Measurements from ENCODE around the gene CMTM8.

Gene CMTM8

DNA sequence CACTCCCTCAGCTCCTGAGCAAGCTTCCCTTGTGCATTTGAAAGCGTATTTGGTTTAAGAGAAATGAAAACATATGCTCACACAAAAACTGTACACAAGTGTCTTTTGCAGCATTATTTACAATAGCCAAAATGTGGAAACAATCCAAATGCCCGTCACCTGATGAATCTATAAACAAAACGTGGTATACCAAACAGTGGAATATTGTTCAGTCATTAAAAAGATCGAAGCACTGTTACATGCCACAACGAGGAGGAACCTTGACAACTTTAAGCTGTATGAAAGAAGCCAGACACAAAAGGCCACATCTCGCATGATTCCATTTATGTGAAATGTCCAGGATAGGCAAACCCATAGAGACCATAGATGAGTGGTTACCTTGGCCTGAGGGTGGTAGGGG, 81.6 kb downstream of the CMTM8 start:
- in situ Hi-C loops (cut with HindIII; ENCODE audit: low pct_unique_long_range_greater_than_20kb, low sequenced_read_pairs): no loop called here
- no peak for TF ChIP-seq JUND (IDR thresholded peaks at IDR 0.05; ENCODE audit: low read depth)
- no peak for DNase-seq (ENCODE audit: low read depth in 1 of 2, low spot score in 1 of 2)

- no peak for DNase-seq (ENCODE audit: low read depth in 1 of 2, low spot score in 1 of 2)
- TF ChIP-seq JUND (IDR thresholded peaks at IDR 0.05; ENCODE audit: low read depth): no peak
- in situ Hi-C loops (cut with HindIII; ENCODE audit: low pct_unique_long_range_greater_than_20kb, low sequenced_read_pairs): no loop called here
These were observed 82.8 kb downstream of the CMTM8 start for GRCh38 chr3:32321095-32321790.

DNA sequence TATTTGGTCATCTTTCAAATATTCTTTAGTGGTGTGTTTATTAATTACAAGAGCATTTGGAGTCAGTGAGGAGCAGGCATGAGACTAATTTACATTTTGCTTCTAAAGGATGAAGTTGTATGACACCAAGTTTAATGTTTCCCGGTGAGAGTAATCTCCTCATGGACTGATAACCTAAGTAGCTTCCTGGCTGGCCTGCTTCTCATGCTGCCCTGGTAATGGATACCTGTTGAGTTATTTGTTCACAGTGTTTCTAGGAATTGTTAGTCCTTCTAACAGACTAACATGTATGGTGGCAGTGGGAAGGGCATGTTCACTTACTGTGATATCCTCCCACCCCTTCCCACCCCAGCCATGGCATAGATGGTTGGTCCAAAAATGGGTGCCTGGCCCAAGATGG, 83.8 kb downstream of the CMTM8 start:
- no peak for DNase-seq (ENCODE audit: low read depth in 1 of 2, low spot score in 1 of 2)
- TF ChIP-seq JUND (IDR thresholded peaks at IDR 0.05; ENCODE audit: low read depth): no peak
- in situ Hi-C loops (cut with HindIII; ENCODE audit: low pct_unique_long_range_greater_than_20kb, low sequenced_read_pairs): no loop called here

DNA sequence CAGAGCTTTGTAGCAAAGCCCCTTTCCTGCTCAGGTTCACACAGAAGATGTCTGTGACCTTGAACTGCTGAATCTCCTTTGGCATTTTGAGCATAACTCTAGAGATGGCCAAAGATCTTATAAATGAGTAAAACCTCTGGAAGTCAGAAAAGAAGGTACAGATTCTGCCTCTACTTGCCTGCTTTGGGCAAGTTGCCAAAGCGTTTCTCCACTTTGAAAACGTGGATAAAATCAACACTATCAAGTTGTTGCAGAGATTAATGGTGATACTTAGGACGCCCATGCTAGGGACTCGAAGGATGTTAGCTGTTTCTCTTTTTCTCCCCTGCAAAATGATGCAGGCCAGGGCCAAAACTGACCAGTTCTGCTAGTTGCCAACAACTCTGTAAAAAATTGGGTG, 85.1 kb downstream of the CMTM8 start:
- in situ Hi-C loops (cut with HindIII; ENCODE audit: low pct_unique_long_range_greater_than_20kb, low sequenced_read_pairs): no loop called here
- DNase-seq (ENCODE audit: low read depth in 1 of 2, low spot score in 1 of 2): no peak
- TF ChIP-seq JUND (IDR thresholded peaks at IDR 0.05; ENCODE audit: low read depth): no peak

DNA sequence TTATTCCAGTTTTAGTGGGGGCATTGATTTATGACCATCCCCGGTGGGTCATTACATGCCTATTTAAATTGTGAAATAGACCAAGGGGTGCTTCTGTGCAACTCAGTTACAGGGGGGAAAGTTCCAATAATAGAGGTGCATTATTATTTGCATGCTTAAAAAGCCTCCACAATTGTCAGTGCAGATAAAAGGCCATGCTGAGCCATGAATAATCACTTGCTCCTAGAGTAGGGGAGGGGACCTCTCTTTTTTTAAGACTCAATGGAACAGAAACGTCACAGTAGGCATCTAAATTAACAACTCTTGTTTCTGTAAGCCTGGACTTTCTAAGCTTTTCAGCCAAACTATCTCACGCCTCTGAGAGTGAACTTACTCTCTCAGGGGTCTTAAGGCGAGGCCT, 86.7 kb downstream of the CMTM8 start:
- no peak for TF ChIP-seq JUND (IDR thresholded peaks at IDR 0.05; ENCODE audit: low read depth)
- in situ Hi-C loops (cut with HindIII; ENCODE audit: low pct_unique_long_range_greater_than_20kb, low sequenced_read_pairs): no loop called here
- DNase-seq (ENCODE audit: low read depth in 1 of 2, low spot score in 1 of 2): no peak

- in situ Hi-C loops (cut with HindIII; ENCODE audit: low pct_unique_long_range_greater_than_20kb, low sequenced_read_pairs): no loop called here
- no peak for DNase-seq (ENCODE audit: low read depth in 1 of 2, low spot score in 1 of 2)
- no peak for TF ChIP-seq JUND (IDR thresholded peaks at IDR 0.05; ENCODE audit: low read depth)
These were observed 87.4 kb downstream of the CMTM8 start for GRCh38 chr3:32325927-32326326.

GRCh38 chr3:32326795-32327194, 88.3 kb downstream of the CMTM8 start:
- in situ Hi-C loops (cut with HindIII; ENCODE audit: low pct_unique_long_range_greater_than_20kb, low sequenced_read_pairs): no loop called here
- DNase-seq (ENCODE audit: low read depth in 1 of 2, low spot score in 1 of 2): no peak
- TF ChIP-seq JUND (IDR thresholded peaks at IDR 0.05; ENCODE audit: low read depth): no peak

- TF ChIP-seq JUND (IDR thresholded peaks at IDR 0.05; ENCODE audit: low read depth): no peak
- peak in 1 of 2 experiments; percentile 39 for DNase-seq (ENCODE audit: low read depth in 1 of 2, low spot score in 1 of 2)
- in situ Hi-C loops (cut with HindIII; ENCODE audit: low pct_unique_long_range_greater_than_20kb, low sequenced_read_pairs): no loop called here
These were observed 96.2 kb downstream of the CMTM8 start for GRCh38 chr3:32334675-32335074.

DNA sequence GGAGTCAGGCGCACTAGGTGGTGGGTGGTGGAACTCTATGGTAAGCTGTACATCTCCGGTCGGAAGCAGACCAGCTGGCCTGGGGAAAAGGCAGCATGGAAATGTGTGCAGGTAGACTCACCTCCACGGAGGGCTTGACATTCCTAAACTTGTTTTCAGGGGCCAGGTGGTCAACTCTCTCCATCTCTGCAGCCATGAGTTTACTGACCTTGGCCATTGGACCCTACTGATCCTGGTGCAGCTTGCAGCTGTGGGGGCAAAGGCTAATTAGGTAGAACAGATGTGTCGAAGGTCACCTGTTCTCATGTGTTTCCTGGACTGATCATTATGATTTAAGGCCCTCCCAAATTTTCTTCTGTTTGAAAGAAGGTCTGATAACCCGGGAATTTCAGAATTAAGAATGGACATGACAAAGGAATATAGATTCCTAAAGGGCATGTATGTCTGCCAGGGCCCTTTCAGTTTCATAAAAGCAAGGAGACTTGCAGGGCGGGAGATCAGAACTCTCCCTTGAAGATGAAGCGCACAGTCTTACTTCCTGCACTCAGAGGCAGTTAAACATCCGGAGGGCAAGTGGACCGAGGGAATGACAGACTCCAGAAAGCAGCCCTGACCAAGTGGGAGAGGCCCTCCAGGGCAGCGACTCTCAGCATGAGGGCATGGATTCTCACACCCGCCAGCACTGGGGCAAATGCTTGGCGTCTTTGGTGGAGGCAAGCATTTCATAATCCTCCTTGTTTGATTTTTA, 97.1 kb downstream of the CMTM8 start:
- no peak for DNase-seq (ENCODE audit: low read depth in 1 of 2, low spot score in 1 of 2)
- no peak for TF ChIP-seq JUND (IDR thresholded peaks at IDR 0.05; ENCODE audit: low read depth)
- in situ Hi-C loops (cut with HindIII; ENCODE audit: low pct_unique_long_range_greater_than_20kb, low sequenced_read_pairs): no loop called here

DNA sequence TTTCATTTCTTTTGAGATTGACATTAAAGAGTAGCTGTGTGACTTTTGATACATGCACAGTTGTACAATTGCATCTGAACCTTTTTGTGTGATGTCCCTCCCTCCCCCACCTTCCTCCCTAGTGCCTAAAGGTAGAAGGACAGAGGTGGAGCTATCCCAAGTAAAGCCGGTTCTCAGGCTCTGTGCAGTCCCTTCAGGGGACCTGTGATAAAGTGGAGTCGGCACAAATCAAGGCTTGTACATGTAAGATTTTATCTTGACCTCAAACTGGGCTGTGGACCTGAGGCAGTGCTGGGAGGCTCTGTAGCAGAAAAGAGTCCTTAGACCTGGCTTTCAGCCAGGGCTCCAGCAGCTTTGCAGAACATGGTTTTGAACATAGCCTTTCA, 97.6 kb downstream of the CMTM8 start:
- no peak for TF ChIP-seq JUND (IDR thresholded peaks at IDR 0.05; ENCODE audit: low read depth)
- in situ Hi-C loops (cut with HindIII; ENCODE audit: low pct_unique_long_range_greater_than_20kb, low sequenced_read_pairs): no loop called here
- no peak for DNase-seq (ENCODE audit: low read depth in 1 of 2, low spot score in 1 of 2)

DNA sequence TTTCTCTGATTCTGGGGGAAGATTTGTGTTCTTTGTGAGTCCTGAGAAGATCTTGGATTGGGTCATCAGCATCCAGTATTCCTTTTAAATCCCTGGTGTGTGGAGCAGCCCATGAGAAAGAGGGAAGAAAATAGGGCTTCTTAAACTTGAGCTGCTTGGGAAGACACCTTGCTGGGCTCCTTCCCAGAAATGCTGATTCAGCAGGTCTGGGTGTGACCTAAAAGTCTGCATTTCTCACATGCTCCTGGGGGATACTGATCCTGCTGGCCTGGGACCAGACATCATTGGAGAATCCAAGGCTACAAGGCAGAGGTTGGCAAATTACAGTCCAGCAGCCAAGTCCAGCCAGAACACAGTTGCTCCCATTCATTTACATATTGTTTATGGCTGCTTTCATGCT, 99.0 kb downstream of the CMTM8 start:
- in situ Hi-C loops (cut with HindIII; ENCODE audit: low pct_unique_long_range_greater_than_20kb, low sequenced_read_pairs): no loop called here
- DNase-seq (ENCODE audit: low read depth in 1 of 2, low spot score in 1 of 2): no peak
- no peak for TF ChIP-seq JUND (IDR thresholded peaks at IDR 0.05; ENCODE audit: low read depth)

DNA sequence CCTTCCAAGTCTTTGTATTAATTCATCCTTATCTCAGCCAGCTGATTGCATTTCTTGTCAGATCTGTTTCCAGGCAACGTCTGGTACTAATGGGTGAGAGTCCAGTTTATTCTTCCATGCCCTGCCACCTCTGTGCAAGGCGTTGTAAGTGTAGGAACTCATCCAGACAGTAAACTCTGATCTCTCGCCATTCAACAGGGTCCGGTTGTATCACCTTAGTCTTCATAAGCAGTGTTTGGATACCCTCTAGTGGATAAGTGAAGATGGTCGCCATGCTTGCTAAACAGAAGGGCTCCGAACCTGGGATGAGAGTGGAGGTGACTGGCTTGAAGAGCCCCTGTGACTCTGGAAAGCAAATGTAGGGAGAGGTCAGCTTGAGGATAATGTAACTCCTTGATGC, 101.6 kb downstream of the CMTM8 start:
- TF ChIP-seq JUND (IDR thresholded peaks at IDR 0.05; ENCODE audit: low read depth): no peak

DNA sequence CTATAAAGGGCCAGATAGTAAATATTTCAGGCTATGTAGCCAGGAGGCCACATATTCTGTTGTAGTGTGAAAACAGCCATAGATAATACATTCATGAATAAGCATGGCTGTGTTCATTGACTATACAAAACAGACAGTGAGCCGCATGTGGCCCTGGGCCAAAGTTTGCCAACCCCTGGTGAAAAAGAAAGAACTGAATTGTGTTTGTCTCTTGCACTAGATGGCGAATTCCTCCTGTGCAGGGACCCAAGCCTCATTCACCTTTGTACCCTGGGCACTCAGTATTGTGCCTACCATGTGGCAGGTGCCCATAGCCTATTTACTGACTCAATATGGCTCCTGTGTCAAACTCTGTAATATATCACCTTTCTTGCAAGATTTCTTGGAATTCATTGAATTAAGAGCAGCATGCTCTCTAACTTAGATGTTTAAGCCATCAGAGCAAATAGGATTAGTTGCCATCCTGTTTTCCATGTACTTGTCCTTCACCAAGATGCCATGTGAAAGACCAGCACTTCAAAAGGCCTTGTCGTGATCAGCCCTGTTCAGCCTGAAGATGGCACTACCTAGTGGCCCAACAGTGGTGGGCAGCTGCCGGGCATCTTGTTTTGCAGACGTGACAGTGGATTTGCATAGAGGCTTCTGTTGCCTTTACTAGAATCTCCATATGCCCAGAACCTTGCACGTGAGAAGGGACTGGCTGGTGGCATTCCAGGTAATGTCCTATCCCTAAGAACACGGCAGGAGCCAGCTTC, 102.3 kb downstream of the CMTM8 start:
- in situ Hi-C loops (cut with HindIII; ENCODE audit: low pct_unique_long_range_greater_than_20kb, low sequenced_read_pairs): no loop called here
- DNase-seq (ENCODE audit: low read depth in 1 of 2, low spot score in 1 of 2): no peak
- TF ChIP-seq JUND (IDR thresholded peaks at IDR 0.05; ENCODE audit: low read depth): no peak

More for the DNA sequence above, 101.6 kb downstream of the CMTM8 start:
- DNase-seq (ENCODE audit: low read depth in 1 of 2, low spot score in 1 of 2): peak; percentile 37 to 64
- in situ Hi-C loops (cut with HindIII; ENCODE audit: low pct_unique_long_range_greater_than_20kb, low sequenced_read_pairs): no loop called here

Measured in T47D (cell line).